GM12892 (cell line): ENCODE results near the gene GRK1. TPM values are rescaled to one million over a fixed set of nuclear protein-coding genes. Genes with fewer than 3 reads are reported as not detected.
"Not testable (repeated sequence)": the region's sequence is repeated elsewhere in the genome, so short reads cannot be mapped to it uniquely, and the experiment has no call there.

Experiments
- DNase-seq: peaks from one replicate; pipeline ENCODE4 v3.0.0; 2011; ENCODE audit not compliant: insufficient read length
- FAIRE-seq: peaks from 2 replicates; lab custom pipeline; 2011; peaks lifted over from hg19 to GRCh38; lab: Jason Lieb, UNC
- POLR2A ChIP-seq: IDR thresholded peaks from 2 replicates; pipeline ENCODE4 v1.6.1; 2011; ENCODE audit warnings: low read depth, low read length, control low read depth
- POLR2AphosphoS5 ChIP-seq: IDR thresholded peaks from 2 replicates; pipeline ENCODE4 v1.6.1; 2011; ENCODE audit warnings: low read depth, low read length, control low read depth
- TAF1 ChIP-seq: IDR thresholded peaks from 2 replicates; pipeline ENCODE4 v1.6.1; 2011; ENCODE audit warnings: low read depth, mild to moderate bottlenecking, control low read depth, low read length, borderline replicate concordance
- polyA plus RNA-seq: library from polyadenylated mRNA; unstranded; fragments of >200 nt; gene quantifications from one replicate; pipeline ENCODE4 v1.2.1, GENCODE V29; 2012; ENCODE audit warnings: missing spikeins, inconsistent platforms; ENCODE audit not compliant: missing spikeins

The GRK1 gene
- not detected for polyA plus RNA-seq

GRCh38 chr13:113666951-113667701 lies at the start of gene GRK1:
GRK1 (plus strand) TSS chr13:113667219; CDS start chr13:113667387, 168 bp downstream.
- DNase-seq (no peak), FAIRE-seq (no peak)
- TF ChIP-seq TAF1 (no peak), POLR2A (no peak), POLR2AphosphoS5 (no peak)

- no peak for FAIRE-seq
- TF ChIP-seq TAF1: no peak
- TF ChIP-seq POLR2A: no peak
- TF ChIP-seq POLR2AphosphoS5: no peak
Observed at GRCh38 chr13:113617961-113618360, 49.1 kb upstream of the GRK1 start.

GRCh38 chr13:113618455-113618854 lies 48.6 kb upstream of the GRK1 start:
- no peak for FAIRE-seq
- DNase-seq: no peak
- TF ChIP-seq POLR2AphosphoS5 (no peak), TAF1 (no peak), POLR2A (no peak)

More at GRCh38 chr13:113617961-113618360, 49.1 kb upstream of the GRK1 start:
- no peak for DNase-seq

- FAIRE-seq (no peak), DNase-seq (no peak)
- no peak for TF ChIP-seq TAF1
- no peak for TF ChIP-seq POLR2AphosphoS5
Observed at GRCh38 chr13:113620036-113620796, 46.8 kb upstream of the GRK1 start.

GRCh38 chr13:113621046-113621445 lies 46.0 kb upstream of the GRK1 start:
- TF ChIP-seq POLR2AphosphoS5: no peak
- no peak for TF ChIP-seq POLR2A
- TF ChIP-seq TAF1: no peak
- FAIRE-seq: no peak
- DNase-seq: no peak

- DNase-seq: not testable (repeated sequence)
Observed at GRCh38 chr13:113621498-113621897, 45.5 kb upstream of the GRK1 start.

GRCh38 chr13:113621986-113622550 lies 45.0 kb upstream of the GRK1 start:
- not testable (repeated sequence) for FAIRE-seq, DNase-seq

More at GRCh38 chr13:113621498-113621897, 45.5 kb upstream of the GRK1 start:
- FAIRE-seq: not testable (repeated sequence)

GRCh38 chr13:113622791-113623490 lies 44.1 kb upstream of the GRK1 start:
- DNase-seq (no peak), FAIRE-seq (no peak)
- TF ChIP-seq POLR2AphosphoS5: no peak
- no peak for TF ChIP-seq TAF1
- no peak for TF ChIP-seq POLR2A

- no peak for TF ChIP-seq POLR2AphosphoS5
- TF ChIP-seq POLR2A: no peak
- TF ChIP-seq TAF1: no peak
- DNase-seq (no peak), FAIRE-seq (no peak)
Observed at GRCh38 chr13:113623491-113624234, 43.4 kb upstream of the GRK1 start.

GRCh38 chr13:113624235-113624587 lies 42.8 kb upstream of the GRK1 start:
- FAIRE-seq (no peak), DNase-seq (no peak)
- TF ChIP-seq POLR2A: no peak
- TF ChIP-seq POLR2AphosphoS5: no peak
- no peak for TF ChIP-seq TAF1

- FAIRE-seq, DNase-seq: not testable (repeated sequence)
Observed at GRCh38 chr13:113624640-113625304, 42.2 kb upstream of the GRK1 start.
